Activated CD8-positive, alpha-beta memory T cell treated with anti-CD3 and anti-CD28 coated beads, Interleukin-2, amount 50 U/mL, for 48 hours (primary cell): ENCODE measurements around the gene SGSM2.
"Not testable (repeated sequence)": the region's sequence is repeated elsewhere in the genome, so short reads cannot be mapped to it uniquely, and the experiment has no call there.

Experiments
- DNase-seq: peaks from one replicate; pipeline ENCODE4 v3.0.0-alpha.2; 2020

The SGSM2 gene

DNA sequence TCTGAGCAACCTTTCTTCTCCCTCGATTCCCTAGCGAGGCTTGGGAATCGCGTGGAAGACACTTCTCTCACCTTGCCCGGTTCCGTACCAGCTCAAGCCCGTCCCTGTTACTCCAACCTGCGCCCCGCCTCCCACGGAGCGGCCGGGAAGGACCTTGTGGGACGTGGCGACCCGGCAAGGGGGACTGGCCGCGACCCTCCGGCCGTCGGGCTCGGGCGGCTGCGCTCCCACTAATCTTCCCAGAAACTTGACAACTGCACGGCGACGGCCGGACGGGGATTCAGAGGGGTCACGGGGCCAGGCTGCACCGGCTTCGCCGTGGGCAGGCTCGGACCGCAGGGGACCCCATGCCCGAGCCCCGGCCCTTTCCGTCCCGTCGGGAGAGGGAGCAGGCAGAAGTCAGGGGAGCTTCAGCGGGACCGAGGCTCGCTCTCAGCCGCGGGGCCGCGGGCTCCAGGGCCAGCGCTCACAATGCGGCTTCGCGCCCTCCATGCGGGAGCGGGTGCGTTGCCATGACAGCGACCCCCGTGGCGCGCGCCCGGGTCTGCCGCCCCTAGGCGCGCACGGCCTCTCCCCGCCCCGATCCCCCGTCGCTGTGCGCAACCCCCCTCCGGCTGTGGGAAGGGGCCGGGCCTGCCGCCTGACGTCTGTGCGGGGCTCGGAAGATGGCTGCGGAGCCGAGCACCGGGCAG, at the start of gene SGSM2:
SGSM2 (plus strand) TSS at position 650 of the 692 bp plus-strand sequence. CDS start 188 bp downstream, outside the sequence.
- DNase-seq, result peak; percentile 82

GRCh38 chr17:2289878-2290478, 47.3 kb upstream of the SGSM2 start:
- no peak for DNase-seq

- no peak for DNase-seq
Observed at GRCh38 chr17:2292100-2292499, 45.2 kb upstream of the SGSM2 start.

DNA sequence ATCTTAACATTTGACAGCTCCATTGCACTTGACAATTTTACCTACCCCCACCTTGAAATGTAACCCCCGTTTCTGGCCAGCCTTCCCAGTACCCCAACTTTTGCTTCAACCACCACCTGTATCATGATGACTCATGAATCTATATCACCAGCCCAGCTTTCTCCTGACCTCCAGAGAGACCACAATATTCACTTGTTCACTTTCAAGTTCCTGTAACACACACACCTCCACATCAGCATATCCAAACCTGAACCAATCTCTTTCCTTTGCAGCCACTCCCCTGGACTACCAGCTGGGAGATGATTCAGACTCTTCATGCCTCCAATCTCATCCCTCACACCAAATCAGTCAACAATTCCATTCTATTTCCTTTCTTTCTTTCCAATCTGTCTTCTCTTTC, 41.7 kb upstream of the SGSM2 start:
- no peak for DNase-seq

DNA sequence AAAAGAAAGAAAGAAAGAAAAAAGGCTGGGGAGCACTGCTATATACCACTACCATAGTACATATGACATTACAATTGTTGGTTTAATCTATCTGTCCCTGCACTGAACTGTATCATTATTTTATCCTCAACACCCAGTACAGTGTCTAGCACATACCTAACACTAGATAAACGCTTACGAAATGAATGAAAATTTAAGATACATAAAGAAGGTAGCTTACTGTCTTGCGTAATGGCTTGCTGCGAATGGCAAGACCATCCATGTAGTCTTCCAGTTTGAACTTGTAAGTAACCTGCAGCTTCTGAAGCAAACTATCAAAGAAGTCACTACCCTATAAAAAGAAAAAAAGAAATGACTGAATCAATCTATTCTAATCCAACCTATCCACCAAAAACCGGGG, 40.3 kb upstream of the SGSM2 start:
- no peak for DNase-seq

- DNase-seq, result no peak
Observed at GRCh38 chr17:2299136-2299535, 38.2 kb upstream of the SGSM2 start.

DNA sequence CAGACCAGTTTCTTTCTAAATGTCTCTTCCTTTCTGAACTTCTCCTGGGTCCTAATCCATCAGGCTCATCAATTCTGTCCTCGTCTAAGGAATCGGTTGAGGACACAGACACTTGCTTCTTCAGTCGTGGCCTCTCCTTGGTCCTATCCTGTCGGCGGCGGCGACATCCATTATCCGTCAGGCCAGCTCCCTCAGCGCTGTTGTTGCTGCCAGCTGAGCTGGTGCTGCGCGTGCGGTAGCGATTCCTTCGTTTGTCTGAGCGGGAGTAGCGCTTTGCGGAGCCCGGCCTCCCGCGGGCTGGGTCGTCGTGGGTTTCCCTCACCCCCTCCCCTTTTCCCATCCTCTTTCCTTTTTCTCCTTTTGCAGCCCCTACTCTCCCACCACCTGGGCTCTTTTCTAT, 37.5 kb upstream of the SGSM2 start:
- DNase-seq, result no peak

GRCh38 chr17:2302778-2303203, 34.5 kb upstream of the SGSM2 start:
- no peak for DNase-seq

GRCh38 chr17:2303204-2304188, 33.8 kb upstream of the SGSM2 start, which contains the start of the genes SMG6 and SRR:
TSS of gene SMG6 (minus strand) at chr17:2303785. CDS start at chr17:2303720, 65 bp downstream.
TSS of gene SRR (plus strand) at chr17:2303950. CDS start at chr17:2315561, 11,611 bp downstream.
- DNase-seq, result peak; percentile 96

DNA sequence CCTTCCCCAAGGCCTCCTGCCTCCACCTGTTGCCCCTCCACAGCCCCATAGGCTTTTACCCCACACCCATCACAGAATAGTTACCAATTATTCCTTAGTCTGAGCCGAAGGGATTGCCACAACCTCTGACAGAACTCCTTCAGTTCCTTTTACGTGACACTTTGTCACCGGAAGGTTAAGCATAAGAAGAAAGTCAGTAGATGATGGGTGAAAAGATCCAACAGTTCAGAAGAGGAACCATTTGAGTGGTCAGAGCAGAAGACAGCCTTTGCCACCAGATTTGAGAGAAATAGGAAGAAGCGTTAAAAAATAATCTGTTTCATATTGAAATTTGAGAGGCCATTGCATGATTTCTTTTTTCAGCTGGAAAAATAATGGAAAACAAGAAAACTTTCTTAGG, 32.4 kb upstream of the SGSM2 start:
- DNase-seq, result no peak

DNA sequence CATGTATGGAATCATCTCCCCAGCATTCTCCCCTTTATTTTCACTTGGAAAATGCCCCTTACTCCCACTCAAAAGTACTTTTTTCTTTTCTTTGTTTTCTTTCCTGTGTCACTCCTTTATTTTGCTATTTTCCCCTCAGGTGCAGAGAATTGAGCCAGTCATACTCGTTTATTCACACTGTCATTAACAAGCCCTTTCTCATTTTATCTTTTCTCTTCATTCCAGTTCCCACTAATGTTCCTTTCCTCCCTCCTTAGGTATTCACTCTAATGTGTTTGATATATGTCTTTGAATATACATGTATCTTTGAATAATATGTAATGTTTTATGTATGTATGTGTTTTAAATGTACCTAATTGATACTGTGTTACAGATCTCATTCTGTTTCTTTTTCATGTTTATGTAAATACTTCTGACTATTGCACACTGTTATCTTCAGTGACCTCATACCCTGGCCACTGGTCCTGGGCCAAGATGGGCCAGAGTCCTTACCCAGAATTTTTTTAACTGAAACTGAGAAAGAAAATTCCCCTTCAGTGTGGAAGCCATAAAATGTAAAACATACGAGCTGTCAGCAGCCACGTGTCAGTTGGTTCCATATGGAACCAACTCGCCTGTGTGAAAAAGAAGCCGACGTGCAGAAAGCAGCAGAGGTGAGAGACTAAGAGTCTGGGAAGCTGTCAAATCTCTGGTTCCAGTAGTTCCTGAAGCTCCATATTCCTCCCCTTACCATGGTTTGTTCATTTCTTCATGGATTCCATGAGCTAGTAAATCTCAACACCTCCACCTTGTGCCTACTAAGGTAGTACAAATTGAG, 27.8 kb upstream of the SGSM2 start:
- DNase-seq, result no peak

GRCh38 chr17:2312736-2313135, 24.6 kb upstream of the SGSM2 start:
- DNase-seq, result no peak

- DNase-seq, result not testable (repeated sequence)
Observed at GRCh38 chr17:2316916-2317205, 20.4 kb upstream of the SGSM2 start.

DNA sequence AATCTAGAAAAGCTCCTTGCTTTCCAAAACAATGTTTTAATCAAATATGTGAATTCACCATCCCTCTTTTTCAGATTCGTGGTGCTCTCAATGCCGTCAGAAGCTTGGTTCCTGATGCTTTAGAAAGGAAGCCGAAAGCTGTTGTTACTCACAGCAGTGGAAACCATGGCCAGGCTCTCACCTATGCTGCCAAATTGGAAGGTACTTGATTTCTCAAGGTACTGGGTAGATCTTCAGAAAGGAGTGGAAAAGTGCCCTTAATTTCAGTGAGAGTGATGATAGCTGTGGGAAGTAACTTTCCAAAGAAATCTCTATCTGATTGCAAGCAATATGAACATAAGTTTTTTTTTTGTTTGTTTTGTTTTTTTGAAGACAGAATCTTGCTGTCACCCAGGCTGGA, 19.5 kb upstream of the SGSM2 start:
- DNase-seq, result no peak

GRCh38 chr17:2319051-2319450, 18.2 kb upstream of the SGSM2 start:
- no peak for DNase-seq

DNA sequence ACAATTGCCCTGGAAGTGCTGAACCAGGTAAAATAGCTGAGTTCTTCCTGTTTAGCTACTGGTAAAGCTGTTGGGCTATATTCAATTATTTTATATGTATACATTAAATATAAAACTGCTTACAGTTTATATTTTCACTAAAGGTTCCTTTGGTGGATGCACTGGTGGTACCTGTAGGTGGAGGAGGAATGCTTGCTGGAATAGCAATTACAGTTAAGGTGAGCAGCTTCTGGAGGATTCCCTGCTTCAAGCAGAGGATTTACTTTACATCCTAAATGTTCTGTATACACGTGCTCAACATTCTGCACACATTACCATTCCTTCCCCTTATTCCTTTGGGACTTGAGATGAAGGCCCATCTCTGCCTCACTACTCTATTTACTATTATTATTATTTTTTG, 15.9 kb upstream of the SGSM2 start:
- no peak for DNase-seq

GRCh38 chr17:2323629-2324314, 13.5 kb upstream of the SGSM2 start:
- no peak for DNase-seq

DNA sequence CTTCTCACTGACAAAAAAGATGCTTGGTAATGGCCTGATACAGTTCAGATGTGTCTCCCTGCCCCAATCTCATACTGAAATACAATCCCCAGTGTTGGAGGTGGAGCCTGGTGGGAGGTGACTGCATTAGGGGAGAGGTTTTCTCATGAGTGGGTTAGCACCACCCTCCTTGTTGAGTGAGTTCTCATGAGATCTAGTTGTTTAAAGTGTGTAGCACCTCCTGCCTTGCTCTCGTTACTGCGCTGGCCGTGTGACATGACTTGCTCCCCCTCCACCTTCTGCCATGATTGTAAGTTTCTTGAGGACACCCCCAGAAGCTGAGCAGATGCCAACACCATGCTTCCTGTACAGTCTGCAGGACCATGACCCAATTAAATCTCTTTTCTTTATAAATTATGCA, 6.0 kb upstream of the SGSM2 start:
- DNase-seq, result no peak

- DNase-seq, result no peak
Observed at GRCh38 chr17:2335726-2336214, 1.5 kb upstream of the SGSM2 start.

GRCh38 chr17:2336215-2336851, 968 bp upstream of the SGSM2 start, which contains the start of gene TSR1:
TSS of gene TSR1 (minus strand) at chr17:2336457. CDS start at chr17:2336427, 30 bp downstream.
- DNase-seq, result peak; percentile 92
